Activated CD4-positive, alpha-beta T cell treated with anti-CD3 and anti-CD28 coated beads for 36 hours (primary cell): ENCODE data around the gene SDCCAG8. TPM values are rescaled to one million over a fixed set of nuclear protein-coding genes. Genes with fewer than 3 reads are reported as not detected.
A peak's percentile ranks its signal among the peaks of the same experiment; 100 is the strongest.

Experiments used
- ATAC-seq: fragments of 200-7000 bp; cut with Tn5 transposase; one replicate; pipeline ENCODE4 v1.10.0; 2021; ENCODE audit warnings: mild to moderate bottlenecking, moderate library complexity
- CTCF ChIA-PET: fragments of 350-600 bp; sonication (Branson Sonifier 250); formaldehyde crosslinking; loops from one replicate; lab custom pipeline; 2021; ENCODE audit warnings: antibody characterized with exemption; lab: Charles Lee
- POLR2A ChIA-PET: fragments of 350-600 bp; sonication (Branson Sonifier 250); formaldehyde crosslinking; loops from one replicate; lab custom pipeline; 2021; ENCODE audit warnings: antibody characterized with exemption, inconsistent platforms; lab: Charles Lee
- DNase-seq: peaks from one replicate; pipeline ENCODE4 v3.0.0-alpha.2; 2020
- H3K27ac Mint-ChIP-seq: one replicate; pipeline ENCODE4 v1.8.0; 2021; ENCODE audit warnings: mixed read lengths
- H3K27me3 Mint-ChIP-seq: one replicate; pipeline ENCODE4 v1.8.0; 2021; ENCODE audit warnings: mixed read lengths
- H3K36me3 Mint-ChIP-seq: one replicate; pipeline ENCODE4 v1.8.0; 2021; ENCODE audit warnings: low read depth, mixed read lengths
- H3K4me1 Mint-ChIP-seq: one replicate; pipeline ENCODE4 v1.8.0; 2021; ENCODE audit warnings: mixed read lengths
- H3K4me3 Mint-ChIP-seq: one replicate; pipeline ENCODE4 v1.8.0; 2021; ENCODE audit warnings: mild to moderate bottlenecking, moderate library complexity, mixed read lengths
- H3K9me3 Mint-ChIP-seq: one replicate; pipeline ENCODE4 v1.8.0; 2021; ENCODE audit warnings: low read depth, mixed read lengths
- intact Hi-C, 2 experiments: fragments of 100-400 bp; cut with DNase I in 1 of 2; cut with micrococcal nuclease in 1 of 2; formaldehyde crosslinking; loops; one replicate each; pipeline versions ENCODE4 v1.14.2 to v1.15.1; 2022 to 2024; cut with DNase I, micrococcal nuclease
- total RNA-seq, 2 experiments: library from RNA; stranded (reverse); gene quantifications; one replicate each; pipeline ENCODE4 v1.2.3, GENCODE V29; 2021

The SDCCAG8 gene
- total RNA-seq, 2 experiments from 2014 or later, result 26.4 to 26.5 TPM

DNA sequence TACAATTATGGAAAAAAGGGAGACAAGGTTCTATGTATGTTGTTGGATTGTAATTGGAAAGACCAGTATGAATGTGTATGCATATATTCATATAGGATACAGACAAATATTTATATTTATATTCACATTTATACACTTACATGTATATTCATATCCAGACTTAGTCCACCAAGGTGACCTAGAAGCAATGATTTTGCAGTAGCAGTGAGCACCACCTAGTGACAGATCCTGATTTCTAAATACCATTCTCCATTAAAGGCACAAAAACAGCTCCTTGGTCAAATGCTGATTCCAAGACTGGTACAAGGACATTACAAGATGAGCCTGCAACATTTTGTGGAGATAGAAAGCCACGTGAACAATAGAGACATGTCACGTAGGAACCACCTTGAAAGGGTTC is 153.4 kb downstream of the SDCCAG8 start:
- Mint-ChIP-seq H3K36me3 (peaks cover 3% of the 10 kb centered on the region), H3K4me1 (peaks cover 24% of the 10 kb centered on the region), H3K4me3 (no peak overlapping the region), H3K27me3 (no peaks in the 10 kb centered on the region), H3K9me3 (no peaks in the 10 kb centered on the region), H3K27ac (no peak overlapping the region)
- CTCF ChIA-PET, result no interaction called here
- ATAC-seq (no peak), DNase-seq (no peak)
- intact Hi-C loops, result loop anchor here (1.0 to 10.0 kb wide), 3 partner anchors 64 to 336 kb away; no protein-coding TSS in a partner anchor
- POLR2A ChIA-PET, result no interaction called here

DNA sequence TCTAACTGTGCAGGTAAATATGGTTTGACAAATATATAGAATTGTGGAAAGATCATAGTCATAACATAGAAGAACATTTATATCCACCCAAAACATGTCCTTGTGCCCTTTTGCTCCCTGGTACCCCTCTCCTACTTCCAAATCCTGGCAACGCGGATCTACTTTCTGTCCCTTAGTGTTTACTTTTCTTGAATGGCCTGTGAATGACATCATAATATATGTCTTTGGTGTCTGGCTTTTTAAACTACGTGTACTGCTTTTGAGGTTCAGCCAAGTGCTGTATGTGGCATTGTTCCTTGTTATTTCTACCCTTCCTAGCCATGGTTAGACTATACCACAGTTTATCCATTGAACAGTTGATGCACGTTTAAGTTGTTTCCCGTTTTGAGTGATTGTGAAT is 155.6 kb downstream of the SDCCAG8 start:
- Mint-ChIP-seq H3K4me3 (no peak overlapping the region), H3K4me1 (peaks cover 38% of the 10 kb centered on the region), H3K27me3 (no peaks in the 10 kb centered on the region), H3K36me3 (peaks cover 3% of the 10 kb centered on the region), H3K9me3 (no peaks in the 10 kb centered on the region), H3K27ac (no peak overlapping the region)
- POLR2A ChIA-PET, result no interaction called here
- CTCF ChIA-PET, result no interaction called here
- intact Hi-C loops, result loop anchor here in 1 of 2 experiments (10.0 kb wide), 1 partner anchor 863 kb away; no protein-coding TSS in a partner anchor
- DNase-seq (no peak), ATAC-seq (no peak)

DNA sequence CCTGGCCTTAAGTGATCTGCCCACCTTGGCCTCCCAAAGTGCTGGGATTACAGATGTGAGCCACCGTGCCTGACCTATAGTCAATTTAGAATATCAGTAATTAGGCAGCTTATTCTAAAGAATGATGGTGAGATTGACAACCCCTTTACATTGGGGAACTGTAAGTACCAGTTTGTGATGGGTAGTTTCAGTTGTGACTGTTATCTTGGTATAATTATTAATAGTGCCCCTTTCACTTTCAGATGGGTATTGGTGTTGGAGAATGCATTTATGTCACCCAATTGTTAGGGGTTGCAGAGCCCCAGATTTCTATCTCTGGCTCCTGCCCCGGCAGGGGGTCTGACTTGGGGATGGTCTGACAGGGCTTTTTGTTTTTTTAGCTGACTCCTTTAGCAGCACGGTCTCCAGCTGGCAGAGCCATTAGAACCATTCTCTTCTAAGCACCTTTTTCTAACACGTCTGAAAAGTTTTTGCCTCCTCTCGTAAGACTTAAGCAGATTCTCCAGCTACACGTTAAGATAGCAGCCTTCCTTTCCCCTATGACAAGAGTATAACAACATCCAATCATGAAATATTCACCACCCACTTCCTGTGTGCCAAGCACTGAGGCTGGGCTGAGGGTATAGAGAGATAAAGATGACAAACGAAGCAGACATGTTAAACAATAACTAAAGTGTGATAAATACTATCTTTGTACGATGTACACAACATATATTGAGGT is 157.8 kb downstream of the SDCCAG8 start:
- POLR2A ChIA-PET, result no interaction called here
- intact Hi-C loops, result loop anchor here in 1 of 2 experiments (10.0 kb wide), 1 partner anchor 861 kb away; no protein-coding TSS in a partner anchor

DNA sequence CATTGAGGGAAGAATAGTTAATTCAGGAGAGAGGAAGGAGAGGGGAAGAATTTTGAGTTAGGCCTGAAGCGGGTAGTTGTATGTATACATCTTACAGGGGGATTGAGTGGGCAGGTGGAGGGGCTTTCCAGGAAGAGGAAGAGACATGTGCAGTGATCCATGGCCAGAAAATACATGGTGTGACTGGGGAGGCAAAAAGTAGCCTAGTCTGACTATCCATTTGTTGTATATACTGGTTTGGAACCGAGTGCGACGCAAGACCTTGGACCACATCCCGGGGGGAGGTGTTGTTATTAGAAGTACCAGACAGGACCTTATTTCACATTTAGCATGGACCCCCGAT is 158.3 kb downstream of the SDCCAG8 start:
- ChIA-PET CTCF (interaction anchor here (0.8 kb wide), 1 partner anchor 848 kb away, joined by 3 read pairs; no protein-coding TSS in a partner anchor), POLR2A (no interaction called here)
- no peak overlapping the region for H3K4me3 Mint-ChIP-seq
- peak overlapping the region; percentile 13 for H3K27ac Mint-ChIP-seq
- no peak for ATAC-seq
- intact Hi-C loops, result loop anchor here in 1 of 2 experiments (10.0 kb wide), 1 partner anchor 861 kb away; no protein-coding TSS in a partner anchor
- H3K27me3 Mint-ChIP-seq, result no peaks in the 10 kb centered on the region
- no peak for DNase-seq
- no peaks in the 10 kb centered on the region for H3K9me3 Mint-ChIP-seq
- H3K4me1 Mint-ChIP-seq, result peaks cover 30% of the 10 kb centered on the region
- H3K36me3 Mint-ChIP-seq, result peaks cover 5% of the 10 kb centered on the region

More for the DNA sequence above, 157.8 kb downstream of the SDCCAG8 start:
- CTCF ChIA-PET, result interaction anchor here (0.8 kb wide), 1 partner anchor 848 kb away, joined by 3 read pairs; no protein-coding TSS in a partner anchor
- no peaks in the 10 kb centered on the region for H3K27me3 Mint-ChIP-seq
- H3K9me3 Mint-ChIP-seq, result no peaks in the 10 kb centered on the region
- peaks cover 30% of the 10 kb centered on the region for H3K4me1 Mint-ChIP-seq
- H3K4me3 Mint-ChIP-seq, result no peak overlapping the region
- ATAC-seq, result peak; percentile 60
- peak overlapping the region; percentile 13 for H3K27ac Mint-ChIP-seq
- no peak for DNase-seq
- peaks cover 5% of the 10 kb centered on the region for H3K36me3 Mint-ChIP-seq

DNA sequence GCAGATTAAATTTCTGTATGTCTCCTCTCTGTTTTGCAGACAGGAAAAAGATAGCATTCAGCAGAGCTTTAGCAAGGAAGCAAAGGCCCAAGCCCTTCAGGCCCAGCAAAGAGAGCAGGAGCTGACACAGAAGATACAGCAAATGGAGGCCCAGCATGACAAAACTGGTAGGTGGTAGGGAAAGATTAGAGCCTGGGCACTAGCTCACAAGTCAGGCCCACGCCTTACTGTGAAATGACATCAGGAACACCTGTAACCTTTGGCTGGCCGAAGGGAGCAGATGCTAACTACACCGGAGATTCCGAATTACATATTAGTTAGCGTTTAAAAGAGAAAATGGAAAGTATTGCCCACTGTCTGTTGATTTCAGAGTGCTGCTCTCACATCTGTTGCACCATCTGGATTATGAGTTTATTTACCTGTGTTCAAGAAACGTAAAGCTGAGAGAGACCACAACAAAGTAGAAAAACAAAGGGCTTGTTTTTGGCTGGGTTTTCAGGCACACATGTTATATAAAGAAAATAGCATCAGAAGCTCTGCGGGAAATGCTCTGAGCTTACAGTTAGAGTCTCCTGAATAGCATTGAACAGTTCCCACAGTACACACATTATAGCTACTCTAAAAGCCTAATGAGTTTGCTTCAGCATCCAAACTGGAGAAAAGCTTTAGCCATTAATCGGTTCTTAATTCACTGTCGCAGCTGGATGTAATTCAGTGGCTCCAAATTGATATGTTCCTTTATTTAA is 160.0 kb downstream of the SDCCAG8 start:
- POLR2A ChIA-PET, result no interaction called here
- CTCF ChIA-PET, result interaction anchor here (0.7 to 1.0 kb wide), 2 partner anchors 72 to 295 kb away, joined by 4 read pairs; no protein-coding TSS in a partner anchor
- no peak for DNase-seq

DNA sequence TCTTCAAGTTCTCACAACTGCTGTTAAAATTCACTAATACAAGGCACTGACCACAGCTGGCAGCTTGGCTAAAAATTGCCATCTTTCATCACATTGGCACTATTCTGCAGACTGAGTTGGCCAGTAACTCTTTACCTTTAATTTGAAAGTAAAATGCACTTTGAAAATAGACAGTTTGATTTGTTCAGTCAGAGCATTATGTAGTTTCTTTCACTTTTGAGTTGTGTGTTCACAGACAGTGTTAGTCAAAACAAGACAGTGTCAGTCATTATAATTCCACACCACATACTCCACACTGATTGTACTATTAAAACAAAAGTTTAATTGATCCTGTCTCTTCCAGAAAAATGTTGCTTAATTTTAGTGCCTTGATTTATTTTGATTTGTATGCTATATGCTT is 160.7 kb downstream of the SDCCAG8 start:
- Mint-ChIP-seq H3K9me3 (no peaks in the 10 kb centered on the region), H3K27ac (peak overlapping the region; percentile 68), H3K27me3 (no peaks in the 10 kb centered on the region), H3K4me1 (peaks cover 45% of the 10 kb centered on the region), H3K4me3 (no peak overlapping the region), H3K36me3 (peaks cover 5% of the 10 kb centered on the region)
- ChIA-PET CTCF (no interaction called here), POLR2A (no interaction called here)
- intact Hi-C loops, result loop anchor here in 1 of 2 experiments (5.0 to 10.0 kb wide), 2 partner anchors 631 to 858 kb away; no protein-coding TSS in a partner anchor
- peak; percentile 87 for ATAC-seq
- no peak for DNase-seq

More for the DNA sequence above, 160.0 kb downstream of the SDCCAG8 start:
- Mint-ChIP-seq H3K27me3 (no peaks in the 10 kb centered on the region), H3K4me1 (peaks cover 40% of the 10 kb centered on the region), H3K9me3 (no peaks in the 10 kb centered on the region), H3K4me3 (no peak overlapping the region), H3K36me3 (peaks cover 5% of the 10 kb centered on the region), H3K27ac (peak overlapping the region; percentile 68)
- ATAC-seq, result peak; percentile 27
- intact Hi-C loops, result loop anchor here in 1 of 2 experiments (5.0 to 10.0 kb wide), 2 partner anchors 631 to 859 kb away; no protein-coding TSS in a partner anchor

DNA sequence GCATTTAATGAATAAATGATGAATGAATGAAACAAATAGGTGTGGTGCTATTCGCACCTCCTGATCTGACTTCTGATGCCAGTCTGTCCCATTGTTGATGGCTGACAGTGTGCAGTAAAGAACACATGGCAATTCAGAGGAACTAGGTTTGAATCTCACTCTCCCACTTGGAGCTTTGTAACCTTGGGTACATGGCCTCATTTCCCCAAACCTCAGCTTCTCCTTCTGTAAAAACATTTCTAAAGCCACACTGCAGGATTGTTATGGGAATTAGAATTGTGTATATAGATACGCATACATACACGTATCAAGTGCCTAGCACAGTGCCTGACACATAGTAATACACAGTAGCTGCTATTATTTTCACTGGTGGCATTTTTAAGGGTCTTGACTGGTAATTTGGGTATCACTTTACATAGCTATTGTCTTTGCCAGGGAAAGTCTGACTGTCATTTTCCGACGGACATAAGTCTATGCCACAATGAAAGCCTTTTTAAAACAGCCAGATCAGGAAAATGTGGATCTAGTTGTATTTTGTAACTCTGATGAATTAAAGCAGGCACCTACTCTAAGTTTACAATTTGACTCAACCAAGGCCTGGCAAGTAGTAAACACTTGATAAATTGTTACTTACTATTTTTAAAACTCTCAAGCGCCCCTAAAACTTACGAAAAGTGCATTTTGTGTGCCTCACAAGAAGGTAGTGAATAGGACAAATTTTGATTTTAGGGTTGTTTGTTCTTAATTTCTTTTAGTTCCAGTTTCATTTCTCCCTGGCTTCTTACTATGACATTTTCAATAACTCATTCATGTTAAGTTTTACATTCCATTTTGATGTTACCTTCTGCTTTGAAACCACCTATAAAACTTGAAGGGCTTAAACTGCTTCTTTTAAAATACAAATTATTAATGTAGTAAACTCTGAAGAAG is 164.4 kb downstream of the SDCCAG8 start:
- no peak overlapping the region for H3K4me3 Mint-ChIP-seq
- ChIA-PET CTCF (interaction anchor here (1.5 kb wide), 1 partner anchor 7 kb away, joined by 3 read pairs; no protein-coding TSS in a partner anchor), POLR2A (no interaction called here)
- intact Hi-C loops, result loop anchor here (2.0 to 5.0 kb wide), 3 partner anchors 177 to 431 kb away; partner anchors contain the start of gene AKT3 (in 1 of the 2)
- H3K27me3 Mint-ChIP-seq, result no peaks in the 10 kb centered on the region
- H3K9me3 Mint-ChIP-seq, result no peaks in the 10 kb centered on the region
- no peak for ATAC-seq
- H3K4me1 Mint-ChIP-seq, result peaks cover 39% of the 10 kb centered on the region
- peak overlapping the region; percentile 42 for H3K27ac Mint-ChIP-seq
- peaks cover 5% of the 10 kb centered on the region for H3K36me3 Mint-ChIP-seq
- DNase-seq, result no peak

DNA sequence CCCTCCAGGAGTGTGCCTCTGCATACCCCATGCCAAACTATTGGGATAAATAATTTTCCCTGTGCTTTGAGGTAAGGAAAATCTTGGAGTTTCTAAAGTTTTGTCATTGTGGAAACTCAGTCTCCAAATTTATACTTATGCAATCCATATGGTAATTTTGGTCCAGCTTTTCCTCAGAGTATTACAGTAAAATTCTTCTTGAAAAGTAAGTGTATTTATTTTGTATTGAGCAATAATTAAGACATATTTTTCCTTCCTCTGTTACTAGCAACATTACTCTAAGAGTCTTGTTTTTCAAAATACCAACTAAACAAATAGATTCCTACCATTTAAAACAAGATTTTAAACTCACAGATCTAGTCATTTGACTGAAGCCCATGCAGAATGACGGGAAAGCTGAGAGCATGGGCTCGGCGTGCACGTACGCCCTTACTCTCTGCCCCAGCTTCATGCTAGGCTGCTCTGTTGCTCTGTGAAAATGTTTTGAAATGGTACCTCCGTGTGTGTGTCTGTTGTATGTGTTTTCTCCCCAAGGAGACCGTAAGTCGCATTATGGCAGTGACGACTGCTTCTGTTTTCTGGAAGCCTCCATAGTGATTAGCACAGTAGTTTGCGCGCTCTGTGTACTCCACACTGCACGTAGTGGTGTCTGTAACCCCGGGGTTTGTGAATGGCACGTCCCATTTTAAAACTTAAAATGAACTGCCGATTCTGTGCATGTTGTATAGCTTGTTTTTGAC is 165.3 kb downstream of the SDCCAG8 start:
- H3K4me3 Mint-ChIP-seq, result peak overlapping the region; percentile 34

DNA sequence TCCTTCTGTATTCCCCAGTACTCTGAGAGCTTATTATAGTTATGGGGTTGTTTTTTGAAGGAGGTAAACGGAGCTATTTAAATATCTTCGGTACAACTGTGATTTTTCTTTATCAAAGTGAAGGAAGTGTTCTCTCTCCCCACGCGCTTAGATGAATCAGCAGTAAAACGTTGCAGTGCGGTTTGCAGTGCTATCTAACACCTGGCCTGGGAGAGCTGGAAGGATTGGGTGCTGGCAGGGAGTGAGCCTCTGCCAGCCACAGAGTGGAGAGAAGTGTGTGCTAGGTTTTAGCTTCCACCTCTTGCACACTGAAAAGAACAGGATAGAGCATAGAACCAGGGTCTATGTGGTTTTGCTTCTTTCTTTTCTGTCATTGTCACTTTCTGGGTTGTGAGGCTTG is 165.9 kb downstream of the SDCCAG8 start:
- CTCF ChIA-PET, result interaction anchor here (0.6 kb wide), 1 partner anchor 440 kb away, joined by 3 read pairs; no protein-coding TSS in a partner anchor
- Mint-ChIP-seq H3K4me1 (peaks cover 26% of the 10 kb centered on the region), H3K9me3 (no peaks in the 10 kb centered on the region), H3K36me3 (peaks cover 9% of the 10 kb centered on the region), H3K4me3 (peak overlapping the region; percentile 34), H3K27me3 (no peaks in the 10 kb centered on the region), H3K27ac (peak overlapping the region; percentile 38)
- POLR2A ChIA-PET, result no interaction called here
- DNase-seq (peak; percentile 78), ATAC-seq (peak; percentile 99)
- intact Hi-C loops, result loop anchor here (2.0 to 5.0 kb wide), 3 partner anchors 175 to 429 kb away; partner anchors contain the start of gene AKT3 (in 1 of the 2)

More for the DNA sequence above, 165.3 kb downstream of the SDCCAG8 start:
- ATAC-seq, result peak; percentile 6
- intact Hi-C loops, result loop anchor here (2.0 to 5.0 kb wide), 3 partner anchors 176 to 430 kb away; partner anchors contain the start of gene AKT3 (in 1 of the 2)
- CTCF ChIA-PET, result interaction anchor here (0.6 kb wide), 1 partner anchor 441 kb away, joined by 3 read pairs; no protein-coding TSS in a partner anchor
- POLR2A ChIA-PET, result no interaction called here
- Mint-ChIP-seq H3K27ac (peak overlapping the region; percentile 70), H3K4me1 (peaks cover 32% of the 10 kb centered on the region), H3K36me3 (peaks cover 6% of the 10 kb centered on the region), H3K9me3 (no peaks in the 10 kb centered on the region), H3K27me3 (no peaks in the 10 kb centered on the region)
- DNase-seq, result no peak

DNA sequence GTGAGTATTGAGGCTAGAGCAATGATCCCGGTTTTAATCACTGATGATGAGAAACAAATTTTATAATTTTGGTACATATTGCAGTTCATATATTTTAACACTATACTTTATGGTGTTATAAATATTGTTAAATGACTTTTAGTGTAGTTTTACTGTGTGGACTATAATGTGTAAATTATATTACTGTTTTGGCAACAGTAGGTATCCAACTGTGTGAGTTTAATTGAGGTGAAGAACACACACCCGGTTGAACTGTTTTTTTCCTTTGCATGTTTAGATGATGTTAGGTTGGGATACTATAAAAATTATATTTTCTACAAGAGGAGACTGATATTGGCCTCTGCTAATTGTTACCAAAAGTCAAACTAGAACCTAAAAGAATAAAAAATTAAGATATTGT is 166.5 kb downstream of the SDCCAG8 start:
- CTCF ChIA-PET, result no interaction called here
- POLR2A ChIA-PET, result no interaction called here
- DNase-seq (no peak), ATAC-seq (no peak)
- no peaks in the 10 kb centered on the region for H3K9me3 Mint-ChIP-seq
- H3K36me3 Mint-ChIP-seq, result peaks cover 10% of the 10 kb centered on the region
- peak overlapping the region; percentile 34 for H3K4me3 Mint-ChIP-seq
- H3K4me1 Mint-ChIP-seq, result peaks cover 22% of the 10 kb centered on the region
- intact Hi-C loops, result loop anchor here in 1 of 2 experiments (5.0 kb wide), 1 partner anchor 175 kb away; no protein-coding TSS in a partner anchor
- no peaks in the 10 kb centered on the region for H3K27me3 Mint-ChIP-seq
- H3K27ac Mint-ChIP-seq, result peak overlapping the region; percentile 38
